SK-N-SH (cell line): ENCODE results near the gene NTM.

Experiments
- CHD2 ChIP-seq: fragments of 150-350 bp; IDR thresholded peaks from 2 replicates; pipeline ENCODE4 v1.6.1; 2018; ENCODE audit warnings: low read length; ENCODE audit not compliant: partially characterized antibody
- EZH2phosphoT487 ChIP-seq: fragments of 200-600 bp; sonication (generic); IDR thresholded peaks from 2 replicates; pipeline ENCODE4 v1.6.1; 2017; ENCODE audit warnings: low read depth, mixed run types, mild to moderate bottlenecking, antibody characterized with exemption, moderate library complexity, borderline replicate concordance
- FOXM1 ChIP-seq: IDR thresholded peaks from 2 replicates; pipeline ENCODE4 v1.4.0; 2012; ENCODE audit warnings: low read depth, mild to moderate bottlenecking
- MXI1 ChIP-seq: IDR thresholded peaks from 2 replicates; pipeline ENCODE4 v1.6.1; 2012; ENCODE audit warnings: mild to moderate bottlenecking, low read depth, low read length, improper control_type of control experiment
- POLR2AphosphoS5 ChIP-seq: IDR thresholded peaks from 2 replicates; pipeline ENCODE4 v1.6.1; 2012; ENCODE audit warnings: low read depth, low read length
- TCF12 ChIP-seq: IDR thresholded peaks from 2 replicates; pipeline ENCODE4 v1.4.0; 2012
- TF ChIP-seq, protein P1 (sequence below): fragments of 200-600 bp; sonication (generic); IDR thresholded peaks from 2 replicates; pipeline ENCODE4 v1.6.1; 2017; ENCODE audit warnings: antibody characterized with exemption, mild to moderate bottlenecking, moderate library complexity
- TF ChIP-seq, protein P2 (sequence below): fragments of 150-350 bp; IDR thresholded peaks from 2 replicates; pipeline ENCODE4 v1.6.1; 2017; ENCODE audit warnings: antibody characterized with exemption, low read length, low read depth, borderline replicate concordance

DNA sequence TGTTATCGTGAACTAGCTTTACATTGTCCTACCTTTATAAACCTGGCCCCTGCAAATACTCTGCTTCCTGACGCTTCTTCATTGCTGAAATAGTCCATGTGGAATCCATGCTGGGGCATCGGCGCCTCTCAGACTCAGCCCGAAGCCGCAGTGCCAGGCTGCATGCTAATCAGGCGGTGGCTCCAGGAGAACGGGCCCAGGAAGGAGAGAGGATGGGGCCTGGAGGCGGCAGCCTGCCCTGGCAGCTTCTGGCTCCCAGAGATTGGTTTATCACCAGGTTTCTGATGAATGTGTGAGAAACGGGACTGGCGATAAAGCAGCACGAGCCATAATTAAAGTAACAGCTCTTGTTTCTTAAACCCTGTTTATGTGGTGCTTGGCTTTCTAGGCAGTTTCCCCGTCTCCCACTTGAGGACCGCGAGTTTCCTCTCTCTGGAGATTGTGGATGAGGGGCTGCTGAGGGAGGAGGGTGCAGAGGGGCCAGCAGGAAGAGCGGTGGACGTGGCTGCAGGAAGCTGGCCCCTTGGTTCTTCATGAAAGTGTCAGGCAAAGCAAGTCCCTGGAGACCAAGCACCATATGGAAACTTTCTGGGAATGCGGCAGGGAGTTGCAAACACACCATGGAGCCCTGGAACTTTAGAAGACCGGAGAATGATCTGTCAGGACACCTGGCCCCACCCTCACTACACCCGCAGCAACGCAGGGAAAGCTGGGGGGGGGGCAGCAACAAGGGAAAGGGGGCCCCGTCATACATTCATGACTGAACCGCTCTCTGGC lies 93.4 kb downstream of the NTM start:
- TF ChIP-seq EZH2phosphoT487: no peak
- TF ChIP-seq, protein P1, sequence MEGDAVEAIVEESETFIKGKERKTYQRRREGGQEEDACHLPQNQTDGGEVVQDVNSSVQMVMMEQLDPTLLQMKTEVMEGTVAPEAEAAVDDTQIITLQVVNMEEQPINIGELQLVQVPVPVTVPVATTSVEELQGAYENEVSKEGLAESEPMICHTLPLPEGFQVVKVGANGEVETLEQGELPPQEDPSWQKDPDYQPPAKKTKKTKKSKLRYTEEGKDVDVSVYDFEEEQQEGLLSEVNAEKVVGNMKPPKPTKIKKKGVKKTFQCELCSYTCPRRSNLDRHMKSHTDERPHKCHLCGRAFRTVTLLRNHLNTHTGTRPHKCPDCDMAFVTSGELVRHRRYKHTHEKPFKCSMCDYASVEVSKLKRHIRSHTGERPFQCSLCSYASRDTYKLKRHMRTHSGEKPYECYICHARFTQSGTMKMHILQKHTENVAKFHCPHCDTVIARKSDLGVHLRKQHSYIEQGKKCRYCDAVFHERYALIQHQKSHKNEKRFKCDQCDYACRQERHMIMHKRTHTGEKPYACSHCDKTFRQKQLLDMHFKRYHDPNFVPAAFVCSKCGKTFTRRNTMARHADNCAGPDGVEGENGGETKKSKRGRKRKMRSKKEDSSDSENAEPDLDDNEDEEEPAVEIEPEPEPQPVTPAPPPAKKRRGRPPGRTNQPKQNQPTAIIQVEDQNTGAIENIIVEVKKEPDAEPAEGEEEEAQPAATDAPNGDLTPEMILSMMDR: no peak
- no peak for TF ChIP-seq POLR2AphosphoS5
- TF ChIP-seq CHD2: no peak
- no peak for TF ChIP-seq TCF12
- TF ChIP-seq, protein P2, sequence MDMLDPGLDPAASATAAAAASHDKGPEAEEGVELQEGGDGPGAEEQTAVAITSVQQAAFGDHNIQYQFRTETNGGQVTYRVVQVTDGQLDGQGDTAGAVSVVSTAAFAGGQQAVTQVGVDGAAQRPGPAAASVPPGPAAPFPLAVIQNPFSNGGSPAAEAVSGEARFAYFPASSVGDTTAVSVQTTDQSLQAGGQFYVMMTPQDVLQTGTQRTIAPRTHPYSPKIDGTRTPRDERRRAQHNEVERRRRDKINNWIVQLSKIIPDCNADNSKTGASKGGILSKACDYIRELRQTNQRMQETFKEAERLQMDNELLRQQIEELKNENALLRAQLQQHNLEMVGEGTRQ: no peak
- TF ChIP-seq FOXM1: no peak
- no peak for TF ChIP-seq MXI1
